GM23338 (cell line): Measurements from ENCODE around the gene TLX1.

ENCODE experiments used
- CREB1 ChIP-seq: fragments of 250-450 bp; sonication (Bioruptor Pico); IDR thresholded peaks from 2 replicates; pipeline ENCODE4 v1.5.0; 2020; ENCODE audit warnings: low read depth, mild to moderate bottlenecking, moderate library complexity
- EZH2 ChIP-seq: fragments of 200-600 bp; sonication (generic); IDR thresholded peaks from one replicate; pipeline ENCODE4 v1.8.0; 2017; ENCODE audit warnings: antibody characterized with exemption, mild to moderate bottlenecking, low read depth; ENCODE audit not compliant: unreplicated experiment
- EZH2phosphoT487 ChIP-seq: fragments of 200-600 bp; sonication (generic); IDR thresholded peaks from one replicate; pipeline ENCODE4 v1.8.1; 2018; ENCODE audit warnings: antibody characterized with exemption; ENCODE audit not compliant: unreplicated experiment
- JUNB ChIP-seq: IDR thresholded peaks from one replicate; pipeline ENCODE4 v1.6.1; 2016; ENCODE audit warnings: antibody characterized with exemption; ENCODE audit not compliant: unreplicated experiment
- NANOG ChIP-seq: IDR thresholded peaks from 2 replicates; pipeline ENCODE4 v1.6.1; 2016; ENCODE audit warnings: antibody characterized with exemption, borderline replicate concordance
- POLR2AphosphoS5 ChIP-seq: IDR thresholded peaks from 2 replicates; pipeline ENCODE4 v1.6.1; 2016; ENCODE audit warnings: antibody characterized with exemption, low read depth
- STAT1 ChIP-seq: IDR thresholded peaks from one replicate; pipeline ENCODE4 v1.6.1; 2016; ENCODE audit warnings: antibody characterized with exemption; ENCODE audit not compliant: unreplicated experiment
- ZNF114 ChIP-seq: fragments of 250-450 bp; sonication (Bioruptor Pico); IDR thresholded peaks from 2 replicates; pipeline ENCODE4 v1.5.0; 2020; ENCODE audit warnings: mild to moderate bottlenecking, moderate library complexity
- ZNF331 ChIP-seq: fragments of 250-450 bp; sonication (Bioruptor Pico); IDR thresholded peaks from 2 replicates; pipeline ENCODE4 v1.5.0; 2020; ENCODE audit warnings: low read depth, mild to moderate bottlenecking, moderate library complexity
- TF ChIP-seq, protein P1 (sequence below): IDR thresholded peaks from one replicate; pipeline ENCODE4 v1.6.1; 2018; ENCODE audit warnings: antibody characterized with exemption; ENCODE audit not compliant: unreplicated experiment
- TF ChIP-seq, protein P2 (sequence below), 2 experiments: fragments of 200-600 bp in 1 of 2; sonication (generic) in 1 of 2; conservative IDR thresholded peaks; 2 replicates each; pipeline versions ENCODE4 v1.5.1 to v1.6.1; 2016 to 2017; ENCODE audit warnings: antibody characterized with exemption in 2 of 2, low read depth in 2 of 2, mild to moderate bottlenecking in 2 of 2, moderate library complexity in 1 of 2
- TF ChIP-seq, protein P3 (sequence below): IDR thresholded peaks from 2 replicates; pipeline ENCODE4 v1.6.1; 2016; ENCODE audit warnings: antibody characterized with exemption
- TF ChIP-seq, protein P4 (sequence below): fragments of 250-450 bp; sonication (Bioruptor Pico); IDR thresholded peaks from 2 replicates; pipeline ENCODE4 v1.5.0; 2020; ENCODE audit warnings: mild to moderate bottlenecking, moderate library complexity

DNA sequence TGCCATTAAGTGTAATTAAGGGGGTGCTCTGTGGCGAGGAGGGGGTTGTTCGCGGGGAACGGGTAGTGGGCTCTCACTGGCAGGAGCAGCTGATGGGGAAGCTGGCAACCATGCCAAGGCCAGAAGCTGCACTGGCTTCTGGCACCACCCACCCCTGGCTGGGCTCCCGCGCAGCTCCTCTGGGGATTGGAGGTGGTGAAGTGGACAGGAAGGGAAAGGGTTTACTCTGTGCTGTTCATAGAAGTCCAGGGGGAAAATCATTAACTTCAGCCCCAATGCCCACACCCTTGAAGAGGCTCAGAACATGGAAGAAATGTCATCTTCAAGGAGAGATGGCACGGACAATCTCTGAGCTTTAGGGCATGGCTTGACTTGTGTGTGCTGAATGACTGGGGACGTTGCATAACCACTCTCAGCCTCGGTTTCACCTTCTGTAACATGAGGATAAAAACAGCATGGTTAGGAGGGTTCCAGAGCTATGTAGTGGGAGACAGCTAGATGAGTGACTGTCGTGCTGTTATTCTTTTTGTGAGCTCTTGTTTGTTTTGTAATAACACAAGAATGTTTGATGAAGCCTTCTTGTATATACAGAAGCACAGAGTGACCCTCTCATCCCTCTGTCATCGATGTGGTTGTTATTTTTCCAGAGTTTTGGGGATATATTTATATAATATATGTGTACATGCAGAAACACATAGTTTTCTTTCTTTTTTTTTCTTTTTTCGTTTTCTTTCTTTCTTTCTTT lies 39.4 kb upstream of the TLX1 start:
- TF ChIP-seq EZH2 (no peak), JUNB (no peak), POLR2AphosphoS5 (no peak), EZH2phosphoT487 (no peak), CREB1 (CRISPR knock-in tag) (no peak), ZNF331 (CRISPR knock-in tag) (no peak), NANOG (no peak), ZNF114 (no peak), STAT1 (no peak)
- TF ChIP-seq, protein P1, sequence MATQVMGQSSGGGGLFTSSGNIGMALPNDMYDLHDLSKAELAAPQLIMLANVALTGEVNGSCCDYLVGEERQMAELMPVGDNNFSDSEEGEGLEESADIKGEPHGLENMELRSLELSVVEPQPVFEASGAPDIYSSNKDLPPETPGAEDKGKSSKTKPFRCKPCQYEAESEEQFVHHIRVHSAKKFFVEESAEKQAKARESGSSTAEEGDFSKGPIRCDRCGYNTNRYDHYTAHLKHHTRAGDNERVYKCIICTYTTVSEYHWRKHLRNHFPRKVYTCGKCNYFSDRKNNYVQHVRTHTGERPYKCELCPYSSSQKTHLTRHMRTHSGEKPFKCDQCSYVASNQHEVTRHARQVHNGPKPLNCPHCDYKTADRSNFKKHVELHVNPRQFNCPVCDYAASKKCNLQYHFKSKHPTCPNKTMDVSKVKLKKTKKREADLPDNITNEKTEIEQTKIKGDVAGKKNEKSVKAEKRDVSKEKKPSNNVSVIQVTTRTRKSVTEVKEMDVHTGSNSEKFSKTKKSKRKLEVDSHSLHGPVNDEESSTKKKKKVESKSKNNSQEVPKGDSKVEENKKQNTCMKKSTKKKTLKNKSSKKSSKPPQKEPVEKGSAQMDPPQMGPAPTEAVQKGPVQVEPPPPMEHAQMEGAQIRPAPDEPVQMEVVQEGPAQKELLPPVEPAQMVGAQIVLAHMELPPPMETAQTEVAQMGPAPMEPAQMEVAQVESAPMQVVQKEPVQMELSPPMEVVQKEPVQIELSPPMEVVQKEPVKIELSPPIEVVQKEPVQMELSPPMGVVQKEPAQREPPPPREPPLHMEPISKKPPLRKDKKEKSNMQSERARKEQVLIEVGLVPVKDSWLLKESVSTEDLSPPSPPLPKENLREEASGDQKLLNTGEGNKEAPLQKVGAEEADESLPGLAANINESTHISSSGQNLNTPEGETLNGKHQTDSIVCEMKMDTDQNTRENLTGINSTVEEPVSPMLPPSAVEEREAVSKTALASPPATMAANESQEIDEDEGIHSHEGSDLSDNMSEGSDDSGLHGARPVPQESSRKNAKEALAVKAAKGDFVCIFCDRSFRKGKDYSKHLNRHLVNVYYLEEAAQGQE, result no peak
- TF ChIP-seq, protein P2, sequence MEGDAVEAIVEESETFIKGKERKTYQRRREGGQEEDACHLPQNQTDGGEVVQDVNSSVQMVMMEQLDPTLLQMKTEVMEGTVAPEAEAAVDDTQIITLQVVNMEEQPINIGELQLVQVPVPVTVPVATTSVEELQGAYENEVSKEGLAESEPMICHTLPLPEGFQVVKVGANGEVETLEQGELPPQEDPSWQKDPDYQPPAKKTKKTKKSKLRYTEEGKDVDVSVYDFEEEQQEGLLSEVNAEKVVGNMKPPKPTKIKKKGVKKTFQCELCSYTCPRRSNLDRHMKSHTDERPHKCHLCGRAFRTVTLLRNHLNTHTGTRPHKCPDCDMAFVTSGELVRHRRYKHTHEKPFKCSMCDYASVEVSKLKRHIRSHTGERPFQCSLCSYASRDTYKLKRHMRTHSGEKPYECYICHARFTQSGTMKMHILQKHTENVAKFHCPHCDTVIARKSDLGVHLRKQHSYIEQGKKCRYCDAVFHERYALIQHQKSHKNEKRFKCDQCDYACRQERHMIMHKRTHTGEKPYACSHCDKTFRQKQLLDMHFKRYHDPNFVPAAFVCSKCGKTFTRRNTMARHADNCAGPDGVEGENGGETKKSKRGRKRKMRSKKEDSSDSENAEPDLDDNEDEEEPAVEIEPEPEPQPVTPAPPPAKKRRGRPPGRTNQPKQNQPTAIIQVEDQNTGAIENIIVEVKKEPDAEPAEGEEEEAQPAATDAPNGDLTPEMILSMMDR (conservative IDR thresholded peaks at IDR 0.05; ENCODE audit: low read depth in 2 of 2), result no peak
- TF ChIP-seq, protein P3, sequence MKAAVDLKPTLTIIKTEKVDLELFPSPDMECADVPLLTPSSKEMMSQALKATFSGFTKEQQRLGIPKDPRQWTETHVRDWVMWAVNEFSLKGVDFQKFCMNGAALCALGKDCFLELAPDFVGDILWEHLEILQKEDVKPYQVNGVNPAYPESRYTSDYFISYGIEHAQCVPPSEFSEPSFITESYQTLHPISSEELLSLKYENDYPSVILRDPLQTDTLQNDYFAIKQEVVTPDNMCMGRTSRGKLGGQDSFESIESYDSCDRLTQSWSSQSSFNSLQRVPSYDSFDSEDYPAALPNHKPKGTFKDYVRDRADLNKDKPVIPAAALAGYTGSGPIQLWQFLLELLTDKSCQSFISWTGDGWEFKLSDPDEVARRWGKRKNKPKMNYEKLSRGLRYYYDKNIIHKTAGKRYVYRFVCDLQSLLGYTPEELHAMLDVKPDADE, result no peak
- TF ChIP-seq, protein P4, sequence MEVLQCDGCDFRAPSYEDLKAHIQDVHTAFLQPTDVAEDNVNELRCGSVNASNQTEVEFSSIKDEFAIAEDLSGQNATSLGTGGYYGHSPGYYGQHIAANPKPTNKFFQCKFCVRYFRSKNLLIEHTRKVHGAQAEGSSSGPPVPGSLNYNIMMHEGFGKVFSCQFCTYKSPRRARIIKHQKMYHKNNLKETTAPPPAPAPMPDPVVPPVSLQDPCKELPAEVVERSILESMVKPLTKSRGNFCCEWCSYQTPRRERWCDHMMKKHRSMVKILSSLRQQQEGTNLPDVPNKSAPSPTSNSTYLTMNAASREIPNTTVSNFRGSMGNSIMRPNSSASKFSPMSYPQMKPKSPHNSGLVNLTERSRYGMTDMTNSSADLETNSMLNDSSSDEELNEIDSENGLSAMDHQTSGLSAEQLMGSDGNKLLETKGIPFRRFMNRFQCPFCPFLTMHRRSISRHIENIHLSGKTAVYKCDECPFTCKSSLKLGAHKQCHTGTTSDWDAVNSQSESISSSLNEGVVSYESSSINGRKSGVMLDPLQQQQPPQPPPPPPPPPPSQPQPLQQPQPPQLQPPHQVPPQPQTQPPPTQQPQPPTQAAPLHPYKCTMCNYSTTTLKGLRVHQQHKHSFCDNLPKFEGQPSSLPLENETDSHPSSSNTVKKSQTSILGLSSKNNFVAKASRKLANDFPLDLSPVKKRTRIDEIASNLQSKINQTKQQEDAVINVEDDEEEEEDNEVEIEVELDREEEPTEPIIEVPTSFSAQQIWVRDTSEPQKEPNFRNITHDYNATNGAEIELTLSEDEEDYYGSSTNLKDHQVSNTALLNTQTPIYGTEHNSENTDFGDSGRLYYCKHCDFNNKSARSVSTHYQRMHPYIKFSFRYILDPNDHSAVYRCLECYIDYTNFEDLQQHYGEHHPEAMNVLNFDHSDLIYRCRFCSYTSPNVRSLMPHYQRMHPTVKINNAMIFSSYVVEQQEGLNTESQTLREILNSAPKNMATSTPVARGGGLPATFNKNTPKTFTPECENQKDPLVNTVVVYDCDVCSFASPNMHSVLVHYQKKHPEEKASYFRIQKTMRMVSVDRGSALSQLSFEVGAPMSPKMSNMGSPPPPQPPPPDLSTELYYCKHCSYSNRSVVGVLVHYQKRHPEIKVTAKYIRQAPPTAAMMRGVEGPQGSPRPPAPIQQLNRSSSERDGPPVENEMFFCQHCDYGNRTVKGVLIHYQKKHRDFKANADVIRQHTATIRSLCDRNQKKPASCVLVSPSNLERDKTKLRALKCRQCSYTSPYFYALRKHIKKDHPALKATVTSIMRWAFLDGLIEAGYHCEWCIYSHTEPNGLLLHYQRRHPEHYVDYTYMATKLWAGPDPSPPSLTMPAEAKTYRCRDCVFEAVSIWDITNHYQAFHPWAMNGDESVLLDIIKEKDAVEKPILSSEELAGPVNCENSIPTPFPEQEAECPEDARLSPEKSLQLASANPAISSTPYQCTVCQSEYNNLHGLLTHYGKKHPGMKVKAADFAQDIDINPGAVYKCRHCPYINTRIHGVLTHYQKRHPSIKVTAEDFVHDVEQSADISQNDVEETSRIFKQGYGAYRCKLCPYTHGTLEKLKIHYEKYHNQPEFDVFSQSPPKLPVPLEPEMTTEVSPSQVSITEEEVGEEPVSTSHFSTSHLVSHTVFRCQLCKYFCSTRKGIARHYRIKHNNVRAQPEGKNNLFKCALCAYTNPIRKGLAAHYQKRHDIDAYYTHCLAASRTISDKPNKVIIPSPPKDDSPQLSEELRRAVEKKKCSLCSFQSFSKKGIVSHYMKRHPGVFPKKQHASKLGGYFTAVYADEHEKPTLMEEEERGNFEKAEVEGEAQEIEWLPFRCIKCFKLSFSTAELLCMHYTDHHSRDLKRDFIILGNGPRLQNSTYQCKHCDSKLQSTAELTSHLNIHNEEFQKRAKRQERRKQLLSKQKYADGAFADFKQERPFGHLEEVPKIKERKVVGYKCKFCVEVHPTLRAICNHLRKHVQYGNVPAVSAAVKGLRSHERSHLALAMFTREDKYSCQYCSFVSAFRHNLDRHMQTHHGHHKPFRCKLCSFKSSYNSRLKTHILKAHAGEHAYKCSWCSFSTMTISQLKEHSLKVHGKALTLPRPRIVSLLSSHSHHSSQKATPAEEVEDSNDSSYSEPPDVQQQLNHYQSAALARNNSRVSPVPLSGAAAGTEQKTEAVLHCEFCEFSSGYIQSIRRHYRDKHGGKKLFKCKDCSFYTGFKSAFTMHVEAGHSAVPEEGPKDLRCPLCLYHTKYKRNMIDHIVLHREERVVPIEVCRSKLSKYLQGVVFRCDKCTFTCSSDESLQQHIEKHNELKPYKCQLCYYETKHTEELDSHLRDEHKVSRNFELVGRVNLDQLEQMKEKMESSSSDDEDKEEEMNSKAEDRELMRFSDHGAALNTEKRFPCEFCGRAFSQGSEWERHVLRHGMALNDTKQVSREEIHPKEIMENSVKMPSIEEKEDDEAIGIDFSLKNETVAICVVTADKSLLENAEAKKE, result no peak
